HG03196 (cell line): Measurements from ENCODE around the gene KMT2C.
A peak's percentile ranks its signal among the peaks of the same experiment; 100 is the strongest.
"Not testable (repeated sequence)": the region's sequence is repeated elsewhere in the genome, so short reads cannot be mapped to it uniquely, and the experiment has no call there.

Experiments
- ATAC-seq: cut with Tn5 transposase; IDR thresholded peaks from one replicate; pipeline ENCODE4 v1.9.1; 2021; ENCODE audit not compliant: unreplicated experiment

The KMT2C gene

GRCh38 chr7:152219556-152219955 is 216.2 kb downstream of the KMT2C start:
- not testable (repeated sequence) for ATAC-seq

- ATAC-seq, result not testable (repeated sequence)
Measured at GRCh38 chr7:152208766-152209165, 227.0 kb downstream of the KMT2C start.

GRCh38 chr7:152204417-152204816 is 231.4 kb downstream of the KMT2C start:
- not testable (repeated sequence) for ATAC-seq

- ATAC-seq, result no peak
Measured at GRCh38 chr7:152203095-152203494, 232.7 kb downstream of the KMT2C start.

- no peak for ATAC-seq
Measured at GRCh38 chr7:152202056-152202455, 233.7 kb downstream of the KMT2C start.

- ATAC-seq, result no peak
Measured at GRCh38 chr7:152200395-152200794, 235.4 kb downstream of the KMT2C start.

- no peak for ATAC-seq
Measured at GRCh38 chr7:152196391-152196790, 239.4 kb downstream of the KMT2C start.

- ATAC-seq, result no peak
Measured at GRCh38 chr7:152193880-152194279, 241.9 kb downstream of the KMT2C start.

- ATAC-seq, result no peak
Measured at GRCh38 chr7:152189061-152189460, 246.7 kb downstream of the KMT2C start.

- no peak for ATAC-seq
Measured at GRCh38 chr7:152185558-152185957, 250.2 kb downstream of the KMT2C start.

GRCh38 chr7:152180587-152180986 is 255.2 kb downstream of the KMT2C start:
- ATAC-seq, result no peak

GRCh38 chr7:152180048-152180447 is 255.8 kb downstream of the KMT2C start:
- no peak for ATAC-seq

GRCh38 chr7:152178405-152179058 is 257.3 kb downstream of the KMT2C start:
- ATAC-seq, result no peak

- ATAC-seq, result no peak
Measured at GRCh38 chr7:152177681-152178404, 258.0 kb downstream of the KMT2C start.

GRCh38 chr7:152176797-152177196 is 259.0 kb downstream of the KMT2C start:
- peak; percentile 56 for ATAC-seq

GRCh38 chr7:152173372-152174070 is 262.3 kb downstream of the KMT2C start:
- ATAC-seq, result no peak

- no peak for ATAC-seq
Measured at GRCh38 chr7:152162287-152162686, 273.5 kb downstream of the KMT2C start.

- ATAC-seq, result no peak
Measured at GRCh38 chr7:152161171-152161570, 274.6 kb downstream of the KMT2C start.

- peak; percentile 87 for ATAC-seq
Measured at GRCh38 chr7:152158801-152159587, 276.8 kb downstream of the KMT2C start.

- no peak for ATAC-seq
Measured at GRCh38 chr7:152152267-152152666, 283.5 kb downstream of the KMT2C start.

GRCh38 chr7:152149363-152149762 is 286.4 kb downstream of the KMT2C start:
- ATAC-seq, result no peak
